H1 (cell line): Measurements from ENCODE around the gene CLMP. TPM values are rescaled to one million over a fixed set of nuclear protein-coding genes. Genes with fewer than 3 reads are reported as not detected.

ENCODE experiments used
- CTCF ChIA-PET: fragments of 300-600 bp; sonication (Branson Sonifier 250); formaldehyde crosslinking; loops from one replicate; lab custom pipeline; 2021; ENCODE audit not compliant: partially characterized antibody; lab: Charles Lee
- POLR2A ChIA-PET: fragments of 300-600 bp; sonication (Branson Sonifier 250); formaldehyde crosslinking; loops from one replicate; lab custom pipeline; 2021; ENCODE audit warnings: inconsistent platforms; ENCODE audit not compliant: partially characterized antibody; lab: Charles Lee
- DNase-seq, 2 experiments: peaks; one replicate each; pipeline versions ENCODE4 v3.0.0 to v3.0.0-alpha.2; 2010 to 2022; ENCODE audit warnings: low spot score in 2 of 2, low read depth in 1 of 2, mixed read lengths in 1 of 2
- FAIRE-seq: peaks from 2 replicates; lab custom pipeline; 2011; peaks lifted over from hg19 to GRCh38; lab: Jason Lieb, UNC
- H2AFZ ChIP-seq: 2 replicates; pipeline ENCODE4 v1.8.1; 2012; ENCODE audit warnings: low read length, inconsistent platforms
- H2AK5ac ChIP-seq: 2 replicates; pipeline ENCODE4 v1.6.1; 2013; ENCODE audit warnings: low read depth, low read length
- H2BK120ac ChIP-seq: replicated peaks from 2 replicates; pipeline ENCODE3; 2013; ENCODE audit warnings: low read depth, low read length, inconsistent platforms
- H2BK12ac ChIP-seq: 2 replicates; pipeline ENCODE4 v1.6.1; 2013; ENCODE audit warnings: low read depth, low read length
- H2BK15ac ChIP-seq: 2 replicates; pipeline ENCODE4 v1.6.1; 2013; ENCODE audit warnings: low read length
- H2BK20ac ChIP-seq: 2 replicates; pipeline ENCODE4 v1.6.1; 2013; ENCODE audit warnings: low read length
- H2BK5ac ChIP-seq: 2 replicates; pipeline ENCODE4 v1.6.1; 2013; ENCODE audit warnings: low read depth, low read length
- H3K14ac ChIP-seq: 2 replicates; pipeline ENCODE4 v1.6.1; 2013; ENCODE audit warnings: inconsistent platforms; ENCODE audit not compliant: insufficient read length
- H3K18ac ChIP-seq: 2 replicates; pipeline ENCODE4 v1.6.1; 2013; ENCODE audit warnings: low read length; ENCODE audit errors: extremely low read depth
- H3K23ac ChIP-seq: 2 replicates; pipeline ENCODE4 v1.6.1; 2013; ENCODE audit warnings: inconsistent platforms; ENCODE audit not compliant: insufficient read length
- H3K23me2 ChIP-seq: 2 replicates; pipeline ENCODE4 v1.6.1; 2013; ENCODE audit warnings: low read depth, low read length
- H3K27ac ChIP-seq: 2 replicates; pipeline ENCODE4 v1.6.1; 2011; ENCODE audit warnings: low read depth, low read length, inconsistent platforms
- H3K27me3 ChIP-seq, 4 experiments: replicated peaks in 1 of 4; 1 replicate in 1 of 4; 2 replicates in 3 of 4; pipeline versions ENCODE4 v1.6.1 to v1.8.1; 2011 to 2013; ENCODE audit warnings: low read length in 3 of 4, mild to moderate bottlenecking in 3 of 4, inconsistent platforms in 2 of 4, mixed read lengths in 2 of 4, moderate library complexity in 1 of 4; ENCODE audit not compliant: control insufficient read depth in 3 of 4, insufficient read depth in 3 of 4; ENCODE audit errors: extremely low read depth in 1 of 4
- H3K36me3 ChIP-seq, 4 experiments: 2 replicates each; pipeline versions ENCODE4 v1.6.1 to v1.8.1; 2011 to 2013; ENCODE audit warnings: mild to moderate bottlenecking in 4 of 4, low read length in 3 of 4, moderate library complexity in 2 of 4, control low read depth in 1 of 4, inconsistent platforms in 1 of 4; ENCODE audit not compliant: insufficient read depth in 4 of 4, control insufficient read depth in 2 of 4
- H3K4ac ChIP-seq: replicated peaks from 2 replicates; pipeline ENCODE3; 2013; ENCODE audit warnings: low read length, low read depth, mixed read lengths, inconsistent platforms; ENCODE audit not compliant: insufficient read length
- H3K4me1 ChIP-seq, 4 experiments: replicated peaks in 1 of 4; 1 replicate in 1 of 4; 2 replicates in 3 of 4; pipeline versions ENCODE4 v1.6.1 to v1.8.1; 2011 to 2013; ENCODE audit warnings: low read length in 3 of 4, inconsistent platforms in 2 of 4, mixed read lengths in 1 of 4; ENCODE audit not compliant: insufficient read depth in 4 of 4, control insufficient read depth in 3 of 4
- H3K4me2 ChIP-seq, 2 experiments: 2 replicates each; pipeline versions ENCODE4 v1.6.1 to v1.8.1; 2011 to 2013; ENCODE audit warnings: low read depth in 2 of 2, low read length in 2 of 2, control low read depth in 1 of 2, inconsistent platforms in 1 of 2, mild to moderate bottlenecking in 1 of 2; ENCODE audit not compliant: insufficient read depth in 1 of 2
- H3K4me3 ChIP-seq, 4 experiments: fragments of 200-600, 300-600 bp in 1 of 4; sonication (generic), shearing (Covaris generic), sonication (Bioruptor Twin) in 1 of 4; 2 replicates each; pipeline versions ENCODE4 v1.5.1 to v1.8.1; 2011 to 2016; ENCODE audit warnings: low read length in 4 of 4, low read depth in 3 of 4, control low read depth in 2 of 4, inconsistent platforms in 2 of 4, mild to moderate bottlenecking in 2 of 4, mixed read lengths in 1 of 4, moderate library complexity in 1 of 4; ENCODE audit not compliant: insufficient read depth in 2 of 4; ENCODE audit errors: extremely low read depth in 1 of 4
- H3K56ac ChIP-seq: replicated peaks from 2 replicates; pipeline ENCODE3; 2013; ENCODE audit warnings: low read depth, mild to moderate bottlenecking, mixed read lengths, low read length, inconsistent platforms; ENCODE audit not compliant: insufficient read length
- H3K79me1 ChIP-seq: 2 replicates; pipeline ENCODE4 v1.6.1; 2013; ENCODE audit warnings: low read depth, low read length, control low read depth
- H3K79me2 ChIP-seq, 2 experiments: 2 replicates each; pipeline versions ENCODE4 v1.6.1 to v1.8.1; 2012 to 2013; ENCODE audit warnings: low read length in 2 of 2, mild to moderate bottlenecking in 2 of 2, inconsistent platforms in 1 of 2; ENCODE audit not compliant: insufficient read depth in 2 of 2, control insufficient read depth in 1 of 2
- H3K9ac ChIP-seq, 4 experiments: replicated peaks in 1 of 4; 1 replicate in 1 of 4; 2 replicates in 3 of 4; pipeline versions ENCODE4 v1.6.1 to v1.8.1; 2011 to 2013; ENCODE audit warnings: low read depth in 3 of 4, low read length in 3 of 4, control low read depth in 2 of 4, mild to moderate bottlenecking in 2 of 4, moderate library complexity in 2 of 4, inconsistent platforms in 1 of 4; ENCODE audit errors: extremely low read depth in 1 of 4
- H3K9me3 ChIP-seq, 2 experiments: 2 replicates each; pipeline versions ENCODE4 v1.6.1 to v1.8.1; 2012 to 2013; ENCODE audit warnings: mild to moderate bottlenecking in 2 of 2, moderate library complexity in 2 of 2, control low read depth in 1 of 2, inconsistent platforms in 1 of 2, low read depth in 1 of 2, low read length in 1 of 2, mixed read lengths in 1 of 2; ENCODE audit not compliant: insufficient read depth in 2 of 2
- H4K20me1 ChIP-seq, 2 experiments: replicated peaks in 1 of 2; 2 replicates each; pipeline versions ENCODE3 to v1.8.1; 2011 to 2013; ENCODE audit warnings: inconsistent platforms in 2 of 2, low read length in 2 of 2, mild to moderate bottlenecking in 1 of 2; ENCODE audit not compliant: insufficient read depth in 2 of 2, control insufficient read depth in 1 of 2
- H4K5ac ChIP-seq: 2 replicates; pipeline ENCODE4 v1.6.1; 2013; ENCODE audit warnings: low read length, low read depth, mixed read lengths, inconsistent platforms; ENCODE audit not compliant: insufficient read length
- H4K8ac ChIP-seq: 2 replicates; pipeline ENCODE4 v1.8.0; 2013; ENCODE audit warnings: mild to moderate bottlenecking, moderate library complexity, low read length, inconsistent platforms; ENCODE audit not compliant: insufficient read depth; ENCODE audit errors: extremely low read depth
- H4K91ac ChIP-seq: replicated peaks from 2 replicates; pipeline ENCODE3; 2013; ENCODE audit warnings: low read length, mixed read lengths, inconsistent platforms; ENCODE audit not compliant: insufficient read length
- CEBPB ChIP-seq: IDR thresholded peaks from 2 replicates; pipeline ENCODE4 v1.6.1; 2012; ENCODE audit warnings: low read depth, low read length
- CREB1 ChIP-seq: IDR thresholded peaks from 2 replicates; pipeline ENCODE4 v1.6.1; 2012; ENCODE audit warnings: inconsistent platforms
- EP300 ChIP-seq, 2 experiments: IDR thresholded peaks; 1 replicate in 1 of 2; 2 replicates in 1 of 2; pipeline ENCODE4 v1.6.1; 2011 to 2012; ENCODE audit warnings: low read depth in 2 of 2, low read length in 2 of 2, mild to moderate bottlenecking in 2 of 2, borderline replicate concordance in 1 of 2, inconsistent platforms in 1 of 2, moderate library complexity in 1 of 2
- SIRT6 ChIP-seq: IDR thresholded peaks from one replicate; pipeline ENCODE4 v1.7.1; 2012; ENCODE audit warnings: low read length, inconsistent platforms
- TCF12 ChIP-seq: IDR thresholded peaks from 2 replicates; pipeline ENCODE4 v1.6.1; 2011; ENCODE audit warnings: low read depth, mild to moderate bottlenecking, low read length
- WGBS, 2 experiments: shearing (Covaris generic) in 1 of 2; methylation state at CpG; one replicate each; pipeline versions ENCODE4 v1.1.6 to v1.1.7; 2013 to 2015; ENCODE audit warnings: low lambda C conversion rate in 2 of 2, mixed read lengths in 2 of 2, inconsistent platforms in 1 of 2, low coverage in 1 of 2, missing lambda C conversion rate in 1 of 2; ENCODE audit not compliant: insufficient replicate concordance in 2 of 2, insufficient coverage in 1 of 2, insufficient read length in 1 of 2; ENCODE audit errors: extremely low coverage in 1 of 2, missing lambda C conversion rate in 1 of 2; 5-methylcytosine and 5-hydroxymethylcytosine counted together
- polyA plus RNA-seq, 7 experiments: library from polyadenylated mRNA; depleted of rRNA in 3 of 7; stranded (reverse) in 5 of 7; unstranded in 2 of 7; fragments of >200 nt in 5 of 7; fragments of 200-250 nt in 2 of 7; gene quantifications; 1 replicate in 5 of 7; 2 replicates in 1 of 7; 4 replicates in 1 of 7; pipeline versions ENCODE4 v1.2.1 to v1.2.3, GENCODE V29; 2011 to 2013; ENCODE audit warnings: missing spikeins in 2 of 7, mixed read lengths in 2 of 7
- total RNA-seq: library from RNA; stranded (reverse); fragmentation: NEBNext Ultra II Directional; extraction: Animal tissue kit (Norgen Biotek cat#: 25700); gene quantifications from 2 replicates; pipeline ENCODE4 v1.2.1, GENCODE V29; 2021

Gene CLMP
- total and polyA plus RNA-seq, 2 of the 8 experiments (the other 6 are each of a cell fraction or from before 2014, with no cell fraction given), result 9.9 to 24.1 TPM

DNA sequence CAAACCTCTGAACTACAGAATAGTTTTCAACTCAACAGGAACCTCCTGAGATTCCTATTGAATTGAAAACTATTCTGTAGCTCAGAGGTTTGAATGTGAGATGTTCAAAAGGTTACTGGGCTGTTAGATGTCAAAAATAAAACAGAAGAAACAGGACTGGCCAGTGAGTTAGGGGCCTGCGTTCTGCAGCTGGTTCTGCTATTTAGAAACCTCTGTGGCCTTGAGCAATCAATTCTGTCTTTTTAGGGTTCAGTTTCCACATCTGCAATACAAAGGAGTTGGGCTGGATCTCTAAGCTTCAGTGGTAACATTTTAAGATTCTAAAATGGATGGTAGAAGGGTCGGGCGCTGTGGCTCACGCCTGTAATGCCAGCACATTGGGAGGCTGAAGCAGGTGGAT is 55.8 kb downstream of the CLMP start:
- H4K5ac ChIP-seq, result no peak overlapping the region
- no peaks in the 10 kb centered on the region for H3K23me2 ChIP-seq
- no peaks in the 10 kb centered on the region for H3K27me3 ChIP-seq
- no peak overlapping the region for H2BK12ac ChIP-seq
- ChIA-PET CTCF (interaction anchor here (0.8 to 1.1 kb wide), 5 partner anchors 10 to 46 kb away, joined by 3 to 5 read pairs (median 4); no protein-coding TSS in a partner anchor), POLR2A (interaction anchor here (1.1 to 1.9 kb wide), 2 partner anchors 36 to 56 kb away, joined by 3 to 6 read pairs; partner anchors contain the start of gene CLMP)
- H3K9me3 ChIP-seq, result no peaks in the 10 kb centered on the region
- H3K23ac ChIP-seq, result no peak overlapping the region
- no peaks in the 10 kb centered on the region for H3K79me2 ChIP-seq
- H4K8ac ChIP-seq, result no peak overlapping the region
- no peak overlapping the region for H3K18ac ChIP-seq
- H4K91ac ChIP-seq, result no peak overlapping the region
- no peak overlapping the region for H3K56ac ChIP-seq
- H3K4me3 ChIP-seq, result no peak overlapping the region
- H2BK15ac ChIP-seq, result no peak overlapping the region
- no peak for FAIRE-seq
- H3K79me1 ChIP-seq, result no peaks in the 10 kb centered on the region
- no peak overlapping the region for H3K14ac ChIP-seq
- H3K4ac ChIP-seq, result no peak overlapping the region
- H3K9ac ChIP-seq, result no peak overlapping the region
- no peak overlapping the region for H2BK5ac ChIP-seq
- H3K4me2 ChIP-seq, result no peak overlapping the region
- DNase-seq, result no peak
- no peak overlapping the region for H3K27ac ChIP-seq
- no peak overlapping the region for H2BK120ac ChIP-seq
- TF ChIP-seq TCF12 (peak; percentile 88; the same call in 1 of the 2 replicates), CREB1 (no peak), EP300 (IDR thresholded peaks at IDR 0.05; ENCODE audit: borderline replicate concordance in 1 of 2, low read depth in 2 of 2, low read length in 2 of 2) (no peak), CEBPB (0 out of 2 replicates have a peak, but pooled peaks have one; percentile 15), SIRT6 (no peak)
- H2AK5ac ChIP-seq, result no peak overlapping the region
- no peak overlapping the region for H2AFZ ChIP-seq
- no peaks in the 10 kb centered on the region for H3K36me3 ChIP-seq
- H2BK20ac ChIP-seq, result no peak overlapping the region
- H3K4me1 ChIP-seq, result peaks cover 0 to 3% (median under 1%) of the 10 kb centered on the region in 4 experiments; a peak in 3 of 7 replicates
- no peaks in the 10 kb centered on the region for H4K20me1 ChIP-seq
- WGBS, 2 experiments, result 89% methylated on average over 4 of the region's 4 CpGs; no CpG with 5 or more reads in 1 of the 2 experiments
